ENCODE data around the gene ATP5IF1. TPM values are rescaled to one million over a fixed set of nuclear protein-coding genes. Genes with fewer than 3 reads are reported as not detected.

The ATP5IF1 gene
- total RNA-seq, 1 experiment from 2014 or later, result 37.2 TPM

DNA sequence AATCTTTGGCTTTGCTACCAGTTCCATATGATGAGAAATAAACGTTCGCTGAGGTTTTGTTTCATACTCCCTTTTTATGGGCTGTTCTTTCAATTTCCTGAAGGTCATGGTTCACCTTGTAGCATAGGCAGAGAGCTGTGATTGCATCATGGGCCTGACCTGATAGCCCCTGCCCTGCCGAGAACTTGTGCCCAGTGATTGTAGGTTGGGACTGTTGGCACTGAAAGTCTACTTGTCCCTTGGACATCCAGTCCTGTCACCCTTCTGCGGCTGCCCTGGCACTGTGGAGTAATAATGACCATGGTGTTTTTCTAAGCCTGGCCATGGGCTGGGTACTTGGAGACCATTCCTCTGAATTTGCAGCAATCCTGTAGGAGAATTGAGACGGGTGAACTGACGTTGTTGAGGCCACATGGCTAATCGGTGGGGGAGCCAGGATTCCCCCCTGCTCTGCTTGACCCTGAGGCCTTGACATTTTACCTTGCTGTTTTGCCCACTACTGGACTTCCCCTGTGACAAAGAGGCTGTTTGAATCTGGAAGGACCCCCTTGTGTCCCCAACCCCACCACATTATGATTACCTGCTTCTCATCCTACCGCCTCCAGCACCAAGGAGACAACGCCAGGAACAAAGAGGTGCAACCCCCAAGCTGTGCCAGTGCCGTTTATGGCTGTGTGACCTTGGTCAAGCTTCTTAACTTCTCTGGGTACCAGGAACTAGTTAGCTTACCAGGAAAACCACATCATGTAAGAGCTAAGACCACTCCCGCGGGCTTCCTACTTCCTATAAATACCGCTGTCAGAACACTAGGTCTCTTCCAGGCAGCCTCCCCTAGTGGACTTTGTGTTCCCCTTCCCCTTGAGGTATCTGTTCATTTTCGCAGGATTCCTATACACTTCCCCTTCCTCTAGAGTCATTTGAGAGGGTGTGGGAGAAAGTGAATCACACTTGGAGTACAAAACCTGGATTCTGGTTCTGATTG, 46.8 kb downstream of the ATP5IF1 start:
- no peak for DNase-seq (ENCODE audit: low read depth, low spot score)
- in situ Hi-C loops (cut with HindIII; ENCODE audit: low pct_unique_long_range_greater_than_20kb, low sequenced_read_pairs), result no loop called here

DNA sequence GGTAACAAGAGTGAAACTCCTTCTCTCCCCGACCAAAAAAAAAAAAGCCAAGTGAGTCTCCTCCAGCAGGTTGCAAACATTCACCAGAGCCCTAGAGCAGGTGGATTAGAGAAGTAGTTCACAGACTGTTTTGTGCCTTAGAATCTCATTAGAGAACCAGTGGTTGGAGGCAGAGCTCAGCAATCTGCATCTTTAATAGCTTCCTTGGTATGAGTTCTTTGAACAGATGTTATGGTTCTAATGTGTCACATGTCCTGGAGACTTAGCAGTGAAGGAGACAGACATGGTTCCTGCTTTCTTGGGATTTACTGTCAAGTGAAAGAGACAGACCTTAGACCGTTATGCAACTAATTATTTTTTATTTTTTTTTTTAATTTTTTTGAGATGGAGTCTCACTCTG, 50.2 kb downstream of the ATP5IF1 start:
- DNase-seq (ENCODE audit: low read depth, low spot score), result no peak
- in situ Hi-C loops (cut with HindIII; ENCODE audit: low pct_unique_long_range_greater_than_20kb, low sequenced_read_pairs), result no loop called here

Other genes starting within 250 kb of the ATP5IF1 start
- gene EYA3, start 147.5 kb upstream of the ATP5IF1 start, total RNA-seq (2014; rRNA removed; shearing (Covaris generic)), result 20.9 and 22.6 TPM in 2 replicates
- 0.24 and 0.29 TPM in 2 replicates for gene PTAFR, start 59.4 kb upstream of the ATP5IF1 start, total RNA-seq (2014; rRNA removed; shearing (Covaris generic))
- 133 and 136 TPM in 2 replicates for gene DNAJC8, start 3.1 kb upstream of the ATP5IF1 start, total RNA-seq (2014; rRNA removed; shearing (Covaris generic))
- gene SESN2, start 23.4 kb downstream of the ATP5IF1 start, total RNA-seq (2014; rRNA removed; shearing (Covaris generic)), result 33.5 and 43.1 TPM in 2 replicates
- 14.4 and 19.0 TPM in 2 replicates for gene MED18, start 92.9 kb downstream of the ATP5IF1 start, total RNA-seq (2014; rRNA removed; shearing (Covaris generic))
- gene PHACTR4, start 133.6 kb downstream of the ATP5IF1 start, total RNA-seq (2014; rRNA removed; shearing (Covaris generic)), result 5.4 and 5.5 TPM in 2 replicates

All from SK-MEL-5 (cell line).